Spleen (tissue), 7 donors: ENCODE results near the gene SMARCA5.

ENCODE experiments used
- CTCF ChIP-seq, 11 experiments: fragments of 200-600 bp in 7 of 11; fragments of 450-650 bp in 4 of 11; sonication (generic) in 4 of 11; IDR thresholded peaks in 8 of 11; conservative IDR thresholded peaks in 3 of 11; 1 replicate in 7 of 11; 2 replicates in 4 of 11; pipeline versions ENCODE4 v1.4.0 to v1.8.0; 2016 to 2021; ENCODE audit warnings: antibody characterized with exemption in 11 of 11, inconsistent platforms in 4 of 11, mild to moderate bottlenecking in 1 of 11
- POLR2A ChIP-seq, 3 donors: fragments of 450-650 bp; IDR thresholded peaks; one replicate each; pipeline ENCODE4 v1.5.1; 2017; ENCODE audit warnings: antibody characterized with exemption in 3 of 3, mild to moderate bottlenecking in 1 of 3
- POLR2AphosphoS5 ChIP-seq, 3 donors: sonication (generic); formaldehyde crosslinking; IDR thresholded peaks; one replicate each; pipeline ENCODE4 v1.5.1; 2017; ENCODE audit warnings: antibody characterized with exemption in 3 of 3
- donor health status: DM: no; HTN: no; CAD: no; lungs with moderate emphysema.
- donor health status: DM: no; HTN: no; CAD: no.
- donor health status: DM: no; HTN: no; CAD: no.

- TF ChIP-seq CTCF (IDR thresholded peaks at IDR 0.05 in 8 of 11, conservative IDR thresholded peaks at IDR 0.05 in 3 of 11) (no peak), POLR2A (IDR thresholded peaks at IDR 0.05) (no peak), POLR2AphosphoS5 (IDR thresholded peaks at IDR 0.05) (no peak)
Observed at GRCh38 chr4:143515905-143516304, 2.4 kb downstream of the SMARCA5 start.
